DOHH2 (cell line): ENCODE results near the gene PMS1.

ENCODE experiments used
- H3F3A ChIP-seq: fragments of 200-600 bp; sonication (generic), shearing (Covaris generic); 2 replicates; pipeline ENCODE4 v1.6.0; 2016; ENCODE audit warnings: antibody characterized with exemption, mild to moderate bottlenecking; ENCODE audit not compliant: control insufficient read depth, insufficient read depth
- H3K27ac ChIP-seq: fragments of 200-600 bp; sonication (generic); 2 replicates; pipeline ENCODE4 v1.5.1; 2014; ENCODE audit warnings: low read depth, mild to moderate bottlenecking, low read length, moderate library complexity
- H3K27me3 ChIP-seq: fragments of 200-600 bp; sonication (generic); 2 replicates; pipeline ENCODE4 v1.6.1; 2014; ENCODE audit warnings: mild to moderate bottlenecking, low read length, mixed read lengths; ENCODE audit not compliant: control insufficient read depth
- H3K36me3 ChIP-seq: fragments of 200-600 bp; sonication (generic); 2 replicates; pipeline ENCODE4 v1.6.1; 2014; ENCODE audit warnings: mild to moderate bottlenecking, low read length, moderate library complexity, mixed read lengths; ENCODE audit not compliant: control insufficient read depth
- H3K4me1 ChIP-seq: fragments of 200-600 bp; sonication (generic); 2 replicates; pipeline ENCODE4 v1.6.1; 2014; ENCODE audit warnings: mild to moderate bottlenecking, low read length, mixed read lengths; ENCODE audit not compliant: control insufficient read depth
- H3K4me2 ChIP-seq: fragments of 200-600 bp; sonication (generic); 2 replicates; pipeline ENCODE4 v1.6.0; 2014; ENCODE audit warnings: mild to moderate bottlenecking, low read length, moderate library complexity
- H3K4me3 ChIP-seq: fragments of 200-600 bp; sonication (generic); 2 replicates; pipeline ENCODE4 v1.5.1; 2014; ENCODE audit warnings: mild to moderate bottlenecking, low read length, mixed read lengths
- H3K79me2 ChIP-seq: fragments of 200-600 bp; sonication (generic); 2 replicates; pipeline ENCODE4 v1.6.1; 2014; ENCODE audit warnings: mild to moderate bottlenecking, low read length, mixed read lengths; ENCODE audit not compliant: control insufficient read depth
- H3K9me2 ChIP-seq: fragments of 200-600 bp; sonication (generic); replicated peaks from 2 replicates; pipeline ENCODE4 v1.6.1; 2014; ENCODE audit warnings: mild to moderate bottlenecking, low read length, mixed read lengths; ENCODE audit not compliant: control insufficient read depth
- H3K9me3 ChIP-seq: fragments of 200-600 bp; sonication (generic); 2 replicates; pipeline ENCODE4 v1.6.1; 2014; ENCODE audit warnings: antibody characterized with exemption, low read length, mixed read lengths; ENCODE audit not compliant: control insufficient read depth, insufficient read depth
- H4K20me1 ChIP-seq: fragments of 200-600 bp; sonication (generic); 2 replicates; pipeline ENCODE4 v1.6.0; 2014; ENCODE audit warnings: low read depth, mild to moderate bottlenecking, antibody characterized with exemption, low read length, moderate library complexity; ENCODE audit not compliant: control insufficient read depth, insufficient read depth
- EZH2phosphoT487 ChIP-seq: fragments of 200-600 bp; sonication (generic); IDR thresholded peaks from 2 replicates; pipeline ENCODE4 v1.6.1; 2017; ENCODE audit warnings: borderline replicate concordance, mild to moderate bottlenecking, antibody characterized with exemption, low read length, moderate library complexity, mixed read lengths
- TF ChIP-seq, protein P1 (sequence below): fragments of 200-600 bp; sonication (generic); IDR thresholded peaks from one replicate; pipeline ENCODE4 v1.5.1; 2014; ENCODE audit warnings: antibody characterized with exemption, mild to moderate bottlenecking, low read depth, low read length; ENCODE audit not compliant: poor library complexity, severe bottlenecking

PMS1 gene

DNA sequence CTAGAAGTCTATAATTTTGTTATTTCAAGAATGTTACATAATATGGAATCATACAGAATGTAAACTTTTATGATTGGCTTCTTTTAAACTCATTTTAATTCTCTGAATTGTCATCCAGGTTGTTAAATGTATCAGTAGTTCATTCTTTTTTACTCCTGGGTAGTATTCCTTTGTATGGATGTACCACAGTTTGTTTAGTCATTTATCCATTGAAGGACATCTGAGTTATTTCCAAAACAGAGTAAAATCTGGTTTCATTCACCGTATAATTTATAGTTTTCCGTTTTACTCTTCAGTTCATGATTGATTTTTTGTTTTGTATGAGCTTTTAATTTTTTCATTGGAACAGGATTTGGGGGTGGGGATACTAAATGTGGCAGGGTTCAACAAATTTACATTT is 132.4 kb downstream of the PMS1 start:
- Histone ChIP-seq H3K79me2 (no peaks in the 10 kb centered on the region), H3K27me3 (no peaks in the 10 kb centered on the region), H3K4me3 (no peak overlapping the region), H3K9me2 (0 out of 2 replicates have a peak, but pooled peaks cover 2% of the 10 kb centered on the region), H3K36me3 (no peaks in the 10 kb centered on the region), H3K9me3 (no peaks in the 10 kb centered on the region), H3K27ac (no peak overlapping the region), H3K4me2 (no peak overlapping the region), H3K4me1 (peaks cover 7% of the 10 kb centered on the region), H3F3A (no peaks in the 10 kb centered on the region), H4K20me1 (no peaks in the 10 kb centered on the region)
- TF ChIP-seq, protein P1, sequence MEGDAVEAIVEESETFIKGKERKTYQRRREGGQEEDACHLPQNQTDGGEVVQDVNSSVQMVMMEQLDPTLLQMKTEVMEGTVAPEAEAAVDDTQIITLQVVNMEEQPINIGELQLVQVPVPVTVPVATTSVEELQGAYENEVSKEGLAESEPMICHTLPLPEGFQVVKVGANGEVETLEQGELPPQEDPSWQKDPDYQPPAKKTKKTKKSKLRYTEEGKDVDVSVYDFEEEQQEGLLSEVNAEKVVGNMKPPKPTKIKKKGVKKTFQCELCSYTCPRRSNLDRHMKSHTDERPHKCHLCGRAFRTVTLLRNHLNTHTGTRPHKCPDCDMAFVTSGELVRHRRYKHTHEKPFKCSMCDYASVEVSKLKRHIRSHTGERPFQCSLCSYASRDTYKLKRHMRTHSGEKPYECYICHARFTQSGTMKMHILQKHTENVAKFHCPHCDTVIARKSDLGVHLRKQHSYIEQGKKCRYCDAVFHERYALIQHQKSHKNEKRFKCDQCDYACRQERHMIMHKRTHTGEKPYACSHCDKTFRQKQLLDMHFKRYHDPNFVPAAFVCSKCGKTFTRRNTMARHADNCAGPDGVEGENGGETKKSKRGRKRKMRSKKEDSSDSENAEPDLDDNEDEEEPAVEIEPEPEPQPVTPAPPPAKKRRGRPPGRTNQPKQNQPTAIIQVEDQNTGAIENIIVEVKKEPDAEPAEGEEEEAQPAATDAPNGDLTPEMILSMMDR = no peak
- TF ChIP-seq EZH2phosphoT487 = no peak
